ENCODE measurements around the gene MAD2L2. TPM values are rescaled to one million over a fixed set of nuclear protein-coding genes. Genes with fewer than 3 reads are reported as not detected.

Gene MAD2L2
- total RNA-seq, 1 donor from 2014 or later = 30.1 TPM

- Histone ChIP-seq H4K20me1 (ENCODE audit: insufficient read depth, low read length) (peaks cover 31% of the 10 kb centered on the region), H3K4me3 (ENCODE audit: insufficient read depth, low read depth, low read length) (no peak overlapping the region), H3K27ac (ENCODE audit: low read depth, low read length) (no peak overlapping the region), H3K9ac (ENCODE audit: low read length) (no peak overlapping the region), H3K79me2 (ENCODE audit: insufficient read depth, low read length) (no peaks in the 10 kb centered on the region), H3K27me3 (ENCODE audit: insufficient read depth, low read length) (peaks cover 24% of the 10 kb centered on the region), H3K4me1 (ENCODE audit: insufficient read depth, low read length) (peaks cover 9% of the 10 kb centered on the region), H3K9me3 (ENCODE audit: insufficient read depth, low read depth, low read length) (no peaks in the 10 kb centered on the region), H3K36me3 (ENCODE audit: insufficient read depth, low read length) (no peaks in the 10 kb centered on the region), H3K4me2 (ENCODE audit: low read length) (no peak overlapping the region), H2AFZ (ENCODE audit: low read depth, low read length) (no peak overlapping the region)
- H3K27me3 Mint-ChIP-seq (ENCODE audit: low read depth, unreplicated experiment) = peaks cover 53% of the 10 kb centered on the region
- no peak for FAIRE-seq
- DNase-seq (ENCODE audit: low read depth) = no peak
- no peaks in the 10 kb centered on the region for H3K4me1 Mint-ChIP-seq (ENCODE audit: low read depth, unreplicated experiment)
- no peak overlapping the region for H3K27ac Mint-ChIP-seq (ENCODE audit: unreplicated experiment)
- H3K36me3 Mint-ChIP-seq (ENCODE audit: low read depth, unreplicated experiment) = no peaks in the 10 kb centered on the region
- H3K9me3 Mint-ChIP-seq (ENCODE audit: unreplicated experiment) = no peaks in the 10 kb centered on the region
- TF ChIP-seq EZH2 (IDR thresholded peaks at IDR 0.05; ENCODE audit: insufficient read depth, low read length) = no peak
- TF ChIP-seq CTCF (IDR thresholded peaks at IDR 0.05; ENCODE audit: insufficient read depth, low read depth, low read length) = no peak
- H3K4me3 Mint-ChIP-seq (ENCODE audit: unreplicated experiment) = no peak overlapping the region
These were observed 24.6 kb upstream of the MAD2L2 start for GRCh38 chr1:11705596-11705995.

- H3K9me3 Mint-ChIP-seq (ENCODE audit: unreplicated experiment) = no peaks in the 10 kb centered on the region
- H3K4me1 Mint-ChIP-seq (ENCODE audit: low read depth, unreplicated experiment) = no peaks in the 10 kb centered on the region
- Histone ChIP-seq H3K9ac (ENCODE audit: low read length) (no peak overlapping the region), H2AFZ (ENCODE audit: low read depth, low read length) (no peak overlapping the region), H4K20me1 (ENCODE audit: insufficient read depth, low read length) (peaks cover 31% of the 10 kb centered on the region), H3K4me1 (ENCODE audit: insufficient read depth, low read length) (peaks cover 10% of the 10 kb centered on the region), H3K4me3 (ENCODE audit: insufficient read depth, low read depth, low read length) (no peak overlapping the region), H3K9me3 (ENCODE audit: insufficient read depth, low read depth, low read length) (no peaks in the 10 kb centered on the region), H3K27me3 (ENCODE audit: insufficient read depth, low read length) (peaks cover 26% of the 10 kb centered on the region), H3K27ac (ENCODE audit: low read depth, low read length) (no peak overlapping the region), H3K79me2 (ENCODE audit: insufficient read depth, low read length) (no peaks in the 10 kb centered on the region), H3K36me3 (ENCODE audit: insufficient read depth, low read length) (no peaks in the 10 kb centered on the region), H3K4me2 (ENCODE audit: low read length) (no peak overlapping the region)
- H3K27ac Mint-ChIP-seq (ENCODE audit: unreplicated experiment) = no peak overlapping the region
- FAIRE-seq (no peak), DNase-seq (ENCODE audit: low read depth) (no peak)
- no peaks in the 10 kb centered on the region for H3K36me3 Mint-ChIP-seq (ENCODE audit: low read depth, unreplicated experiment)
- H3K27me3 Mint-ChIP-seq (ENCODE audit: low read depth, unreplicated experiment) = peaks cover 49% of the 10 kb centered on the region
- H3K4me3 Mint-ChIP-seq (ENCODE audit: unreplicated experiment) = no peak overlapping the region
- TF ChIP-seq CTCF (IDR thresholded peaks at IDR 0.05; ENCODE audit: insufficient read depth, low read depth, low read length) (no peak), EZH2 (IDR thresholded peaks at IDR 0.05; ENCODE audit: insufficient read depth, low read length) (no peak)
These were observed 23.9 kb upstream of the MAD2L2 start for GRCh38 chr1:11704691-11705475.

- H3K4me1 Mint-ChIP-seq (ENCODE audit: low read depth, unreplicated experiment) = no peaks in the 10 kb centered on the region
These were observed 23.2 kb upstream of the MAD2L2 start for GRCh38 chr1:11704194-11704529.

More at GRCh38 chr1:11704194-11704529, 23.2 kb upstream of the MAD2L2 start:
- Histone ChIP-seq H3K79me2 (ENCODE audit: insufficient read depth, low read length) (no peaks in the 10 kb centered on the region), H3K9me3 (ENCODE audit: insufficient read depth, low read depth, low read length) (no peaks in the 10 kb centered on the region), H3K4me3 (ENCODE audit: insufficient read depth, low read depth, low read length) (no peak overlapping the region), H3K27ac (ENCODE audit: low read depth, low read length) (no peak overlapping the region), H3K9ac (ENCODE audit: low read length) (no peak overlapping the region), H2AFZ (ENCODE audit: low read depth, low read length) (no peak overlapping the region), H3K36me3 (ENCODE audit: insufficient read depth, low read length) (no peaks in the 10 kb centered on the region), H3K4me2 (ENCODE audit: low read length) (no peak overlapping the region), H3K27me3 (ENCODE audit: insufficient read depth, low read length) (peaks cover 26% of the 10 kb centered on the region), H3K4me1 (ENCODE audit: insufficient read depth, low read length) (peaks cover 10% of the 10 kb centered on the region), H4K20me1 (ENCODE audit: insufficient read depth, low read length) (peaks cover 31% of the 10 kb centered on the region)
- no peak overlapping the region for H3K27ac Mint-ChIP-seq (ENCODE audit: unreplicated experiment)
- no peak overlapping the region for H3K4me3 Mint-ChIP-seq (ENCODE audit: unreplicated experiment)
- DNase-seq (ENCODE audit: low read depth) = no peak
- no peaks in the 10 kb centered on the region for H3K9me3 Mint-ChIP-seq (ENCODE audit: unreplicated experiment)
- no peak for TF ChIP-seq CTCF (IDR thresholded peaks at IDR 0.05; ENCODE audit: insufficient read depth, low read depth, low read length)
- H3K27me3 Mint-ChIP-seq (ENCODE audit: low read depth, unreplicated experiment) = peaks cover 47% of the 10 kb centered on the region
- FAIRE-seq = no peak
- no peaks in the 10 kb centered on the region for H3K36me3 Mint-ChIP-seq (ENCODE audit: low read depth, unreplicated experiment)
